Hepatic stellate cell (primary cell): ENCODE data around the gene FBXL15.

Experiments
- DNase-seq: peaks from one replicate; pipeline ENCODE4 v3.0.0; 2011; ENCODE audit warnings: low spot score

Gene FBXL15

GRCh38 chr10:102398172-102399020 is 22.2 kb upstream of the FBXL15 start:
- no peak for DNase-seq

GRCh38 chr10:102399217-102400021 is 21.2 kb upstream of the FBXL15 start:
- DNase-seq, result peak; percentile 94

GRCh38 chr10:102400076-102400475 is 20.6 kb upstream of the FBXL15 start:
- no peak for DNase-seq

GRCh38 chr10:102400598-102401341 is 19.9 kb upstream of the FBXL15 start:
- DNase-seq, result no peak

- no peak for DNase-seq
Observed at GRCh38 chr10:102401342-102401654, 19.3 kb upstream of the FBXL15 start.

- DNase-seq, result peak; percentile 53
Observed at GRCh38 chr10:102401735-102402511, 18.7 kb upstream of the FBXL15 start.

GRCh38 chr10:102402512-102402896 is 18.1 kb upstream of the FBXL15 start:
- no peak for DNase-seq

GRCh38 chr10:102403115-102403514 is 17.5 kb upstream of the FBXL15 start:
- no peak for DNase-seq

GRCh38 chr10:102404361-102405107 is 16.1 kb upstream of the FBXL15 start:
- DNase-seq, result no peak

GRCh38 chr10:102405108-102405571 is 15.5 kb upstream of the FBXL15 start:
- no peak for DNase-seq

- DNase-seq, result no peak
Observed at GRCh38 chr10:102405632-102406031, 15.0 kb upstream of the FBXL15 start.

- DNase-seq, result no peak
Observed at GRCh38 chr10:102406815-102407214, 13.8 kb upstream of the FBXL15 start.

GRCh38 chr10:102407425-102408130 is 13.1 kb upstream of the FBXL15 start:
- no peak for DNase-seq

- DNase-seq, result no peak
Observed at GRCh38 chr10:102408131-102408727, 12.4 kb upstream of the FBXL15 start.

GRCh38 chr10:102408728-102409603 is 11.7 kb upstream of the FBXL15 start:
- DNase-seq, result peak; percentile 47

GRCh38 chr10:102409604-102410428 is 10.8 kb upstream of the FBXL15 start:
- DNase-seq, result no peak

- no peak for DNase-seq
Observed at GRCh38 chr10:102410429-102411073, 10.1 kb upstream of the FBXL15 start.
